Right ventricle myocardium superior (tissue), 1 donor: ENCODE results near the gene ATP9A. TPM values are rescaled to one million over a fixed set of nuclear protein-coding genes. Genes with fewer than 3 reads are reported as not detected.
"Not testable (repeated sequence)": the region's sequence is repeated elsewhere in the genome, so short reads cannot be mapped to it uniquely, and the experiment has no call there.

Experiments
- ATAC-seq: fragments of 200-7000 bp; cut with Tn5 transposase; one replicate; pipeline ENCODE4 v1.9.1; 2020; ENCODE audit warnings: mild to moderate bottlenecking; ENCODE audit not compliant: poor library complexity
- DNase-seq: peaks from one replicate; pipeline ENCODE4 v3.0.0-alpha.2; 2020
- intact Hi-C: fragments of 100-400 bp; cut with DNase I; formaldehyde crosslinking; loops from one replicate; pipeline ENCODE4 v1.11.2; 2022
- total RNA-seq: library from RNA; stranded (reverse); fragmentation: NEBNext Ultra II Directional; extraction: Animal tissue kit (Norgen Biotek cat#: 25700); gene quantifications from one replicate; pipeline ENCODE4 v1.2.1, GENCODE V29; 2021
- donor health status: DM: no; HTN: yes; CAD: no; lungs with severe emphysema.

ATP9A gene
- total RNA-seq, 1 donor from 2014 or later, result 18.0 TPM

DNA sequence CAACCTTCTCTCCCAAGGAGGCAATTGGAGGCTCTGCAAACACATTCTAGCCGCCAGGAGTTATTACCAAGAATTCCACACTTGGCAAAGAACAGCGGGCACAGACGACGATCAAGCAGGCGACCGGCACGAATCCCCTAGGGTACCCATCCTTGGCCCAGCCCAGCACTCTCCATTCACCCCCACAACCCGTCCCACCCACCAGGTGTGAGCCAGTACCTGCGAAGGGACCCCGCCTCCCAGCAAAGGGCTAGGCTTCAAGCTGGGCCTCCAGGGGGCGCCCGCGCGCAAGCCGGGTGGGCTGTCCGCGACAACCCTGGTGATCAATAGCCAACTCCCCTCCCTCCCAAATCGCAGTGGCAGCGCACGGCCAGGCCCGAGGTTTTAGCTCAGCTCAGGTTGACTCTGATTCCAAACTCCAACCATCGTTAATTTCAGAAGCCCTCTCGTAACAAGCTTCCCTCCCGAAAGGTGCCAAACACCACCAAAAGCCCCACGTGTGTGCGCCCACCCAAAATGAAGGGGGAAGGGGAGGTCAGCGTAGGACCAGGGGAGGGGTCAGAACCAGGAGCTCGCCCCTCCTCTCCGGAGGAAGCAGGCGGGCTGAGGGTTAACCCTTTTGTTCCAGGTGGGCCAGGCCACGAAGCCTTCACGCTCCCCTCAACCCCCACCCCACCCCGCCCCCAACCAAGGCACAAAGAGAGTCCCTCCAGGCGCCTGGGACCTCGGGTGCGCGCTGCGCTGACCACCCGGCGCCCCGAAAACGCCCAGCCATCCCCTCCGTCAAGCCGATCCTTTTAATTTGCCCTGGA is 32.1 kb upstream of the ATP9A start:
- intact Hi-C loops, result no loop called here
- DNase-seq (peak; percentile 65), ATAC-seq (peak; percentile 70)

DNA sequence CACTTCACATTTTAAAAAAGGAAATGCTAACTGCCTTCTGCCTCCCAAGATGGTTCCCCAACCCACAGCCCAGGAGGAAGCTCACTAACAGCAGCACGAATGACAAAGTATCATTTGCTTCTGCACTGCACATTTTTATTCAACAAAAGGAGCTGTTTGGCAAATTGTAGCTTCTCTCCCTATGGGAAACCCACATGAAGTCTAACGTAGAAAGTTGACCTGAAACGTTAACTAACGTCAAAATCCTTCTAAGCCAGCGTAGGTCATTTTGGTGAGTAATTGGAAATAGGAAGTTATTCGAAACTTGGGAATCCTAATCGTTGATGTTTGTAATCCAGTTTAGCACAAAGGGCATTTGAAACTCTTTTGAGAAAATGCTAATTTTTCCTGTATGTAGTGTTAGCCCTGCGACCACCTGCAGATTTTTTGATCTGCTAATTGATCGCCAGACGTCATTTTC is 31.2 kb upstream of the ATP9A start:
- no peak for ATAC-seq
- intact Hi-C loops, result no loop called here
- DNase-seq, result no peak

DNA sequence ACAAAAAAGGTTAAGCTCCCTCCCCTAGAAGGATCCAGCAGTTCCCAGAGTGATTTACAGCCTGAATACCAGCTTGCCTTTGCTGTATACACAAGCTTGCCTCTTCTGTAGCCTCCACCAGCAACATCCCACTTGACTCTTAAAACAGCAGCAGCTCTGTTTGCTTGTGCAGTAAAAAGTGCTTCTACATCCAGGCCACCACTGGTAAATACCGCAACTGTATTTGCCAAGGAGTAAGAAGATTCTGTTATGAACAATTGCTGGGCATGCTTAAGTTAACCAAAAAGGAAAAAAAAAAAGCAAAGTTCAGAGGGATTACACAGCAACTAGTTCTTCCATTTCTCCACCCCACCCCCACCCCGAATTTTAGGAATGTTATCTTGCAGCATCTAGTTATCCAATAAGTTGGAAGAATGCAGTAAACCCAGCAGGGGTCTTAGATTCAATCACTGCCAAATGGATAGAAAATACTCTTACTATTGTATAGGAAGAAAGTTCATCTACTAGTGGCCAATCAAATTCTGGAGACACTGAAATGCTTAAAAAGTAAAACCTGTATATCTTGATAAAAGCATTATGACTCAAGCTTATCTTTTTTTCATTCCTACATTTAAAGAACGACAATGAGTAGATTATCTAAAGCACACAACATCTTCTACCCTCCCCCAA is 29.3 kb upstream of the ATP9A start:
- no peak for DNase-seq
- ATAC-seq, result no peak
- intact Hi-C loops, result no loop called here

DNA sequence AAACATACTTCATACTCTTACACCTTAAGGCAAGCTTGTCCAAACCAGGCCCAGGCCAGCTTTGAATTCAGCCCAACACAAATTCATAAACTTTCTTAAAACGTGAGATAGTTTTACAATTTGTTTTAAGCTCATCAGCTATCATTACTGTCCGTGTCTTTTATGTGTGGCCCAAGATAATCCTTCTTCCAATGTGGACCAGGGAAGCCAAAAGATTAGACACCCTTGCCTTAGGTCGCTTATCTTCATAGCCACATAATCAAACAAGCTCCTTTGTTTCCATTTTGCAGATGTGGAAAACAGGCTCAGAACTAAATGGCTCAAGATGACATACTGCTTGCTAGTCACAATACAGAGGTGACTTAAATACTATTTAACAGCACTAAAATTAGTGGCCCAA is 28.1 kb upstream of the ATP9A start:
- ATAC-seq (no peak), DNase-seq (no peak)
- intact Hi-C loops, result no loop called here

DNA sequence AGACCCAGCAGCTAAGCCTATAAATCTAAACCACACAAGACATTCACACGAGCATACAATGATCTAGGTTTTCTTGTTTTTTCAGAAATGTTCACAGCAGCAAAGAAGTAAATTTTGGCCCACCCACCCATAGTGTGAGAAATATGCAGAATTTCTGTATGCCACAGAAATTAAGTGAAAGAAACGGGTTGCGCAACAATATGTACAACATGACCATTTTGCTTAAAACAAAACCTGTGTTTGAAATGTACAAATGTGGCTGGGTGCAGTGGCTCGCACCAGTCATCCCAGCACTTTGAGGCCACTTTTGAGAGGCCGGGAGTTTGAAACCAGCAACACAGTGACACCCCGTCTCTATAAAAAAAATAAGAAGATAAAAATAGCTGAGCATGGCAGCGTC is 24.8 kb upstream of the ATP9A start:
- ATAC-seq (no peak), DNase-seq (no peak)
- intact Hi-C loops, result no loop called here

DNA sequence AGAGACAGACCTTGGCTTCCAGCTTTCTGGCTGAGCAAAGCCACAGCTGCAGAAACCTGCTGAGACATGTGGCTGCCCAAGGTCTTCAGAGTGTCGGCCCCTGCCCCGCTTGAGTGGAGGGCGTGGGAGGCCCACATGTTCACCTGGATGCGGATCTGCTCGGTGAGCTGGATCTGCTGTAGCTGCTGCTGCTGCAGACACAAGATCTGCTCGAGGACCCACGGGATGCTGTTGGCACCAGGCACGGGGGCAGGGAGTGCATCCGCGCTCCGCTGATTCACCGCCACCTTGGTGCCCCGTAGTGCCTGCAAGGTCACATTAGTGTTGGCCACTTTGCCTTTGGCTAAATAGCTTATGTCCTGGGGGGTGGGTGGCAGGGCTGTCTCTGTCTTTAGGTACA is 23.4 kb upstream of the ATP9A start:
- no peak for ATAC-seq
- DNase-seq, result no peak
- intact Hi-C loops, result no loop called here

DNA sequence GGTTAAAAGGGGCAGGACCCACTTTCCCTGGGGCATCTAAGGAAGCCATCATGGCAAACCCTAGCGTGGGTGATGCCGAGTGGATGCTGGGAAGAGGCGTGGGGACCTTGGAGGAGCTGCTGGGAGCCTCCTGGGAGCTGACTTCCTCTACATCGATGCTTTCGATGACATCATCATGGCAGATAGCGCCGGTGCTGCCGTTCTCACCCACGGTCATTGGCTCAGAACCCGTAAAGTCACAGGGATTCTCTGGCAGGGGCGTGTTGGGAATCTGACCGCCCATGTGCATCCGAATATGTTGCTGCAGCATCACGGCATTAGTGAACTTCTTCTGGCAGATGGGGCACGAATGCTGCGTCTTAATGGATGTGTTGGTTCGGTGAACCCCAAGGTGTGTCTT is 22.1 kb upstream of the ATP9A start:
- DNase-seq (no peak), ATAC-seq (no peak)
- intact Hi-C loops, result no loop called here

DNA sequence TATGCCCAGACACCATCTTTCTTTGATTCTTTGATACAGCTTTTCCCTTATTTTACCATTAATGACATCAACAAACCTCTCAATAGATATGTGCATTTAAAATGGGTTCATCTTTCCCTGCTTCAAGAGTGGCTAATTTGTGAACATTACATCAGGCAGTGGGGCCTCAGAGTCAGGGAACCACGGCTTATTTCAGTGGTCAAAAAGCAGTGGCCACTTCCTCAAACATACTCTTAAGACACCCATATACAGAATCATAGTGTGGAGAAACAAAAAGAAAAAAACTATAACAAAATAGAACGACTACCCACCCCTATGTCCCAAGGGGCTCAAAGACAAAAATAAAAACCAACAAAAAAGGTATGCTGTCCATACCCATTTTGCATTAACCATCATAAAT is 21.2 kb upstream of the ATP9A start:
- intact Hi-C loops, result no loop called here
- ATAC-seq, result no peak
- DNase-seq, result no peak

DNA sequence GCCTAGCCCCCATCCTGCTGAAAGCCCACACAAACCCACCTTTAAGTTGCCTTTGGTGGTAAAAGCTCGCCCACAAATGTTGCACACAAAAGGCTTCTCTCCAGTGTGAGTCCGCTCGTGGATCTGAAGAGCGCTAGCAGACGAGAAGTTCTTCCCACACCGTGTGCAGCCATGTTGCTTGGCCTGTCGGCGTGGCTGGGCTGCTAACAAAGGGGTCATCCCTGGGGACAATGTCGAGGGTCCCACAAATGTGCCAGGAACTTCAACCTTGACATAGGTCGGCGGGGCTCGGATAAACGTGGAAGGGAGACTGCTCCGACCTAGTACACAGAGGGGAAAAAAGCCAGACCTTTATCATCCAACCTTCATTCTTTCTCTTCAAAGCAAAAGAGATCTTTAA is 20.6 kb upstream of the ATP9A start:
- intact Hi-C loops, result no loop called here
- no peak for ATAC-seq
- DNase-seq, result no peak

DNA sequence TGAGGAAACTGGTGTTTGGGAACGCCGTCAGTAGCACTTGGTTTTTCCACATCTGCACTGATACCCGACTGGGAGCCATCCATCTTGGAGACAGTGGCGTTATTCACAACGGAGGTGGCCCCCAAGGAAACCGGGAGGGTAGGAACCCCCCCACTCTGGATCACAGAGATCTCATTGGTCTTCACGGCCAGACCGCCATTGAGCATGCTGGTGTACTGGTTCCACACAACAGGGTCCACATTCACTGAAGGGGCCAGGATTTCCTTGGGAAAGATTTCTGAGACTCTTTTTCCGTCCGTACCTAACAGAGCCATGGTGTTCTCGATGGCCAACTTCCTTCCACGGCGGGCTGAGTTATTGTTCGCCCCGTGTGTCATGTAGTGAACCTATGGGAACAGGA is 16.1 kb upstream of the ATP9A start:
- no peak for ATAC-seq

DNA sequence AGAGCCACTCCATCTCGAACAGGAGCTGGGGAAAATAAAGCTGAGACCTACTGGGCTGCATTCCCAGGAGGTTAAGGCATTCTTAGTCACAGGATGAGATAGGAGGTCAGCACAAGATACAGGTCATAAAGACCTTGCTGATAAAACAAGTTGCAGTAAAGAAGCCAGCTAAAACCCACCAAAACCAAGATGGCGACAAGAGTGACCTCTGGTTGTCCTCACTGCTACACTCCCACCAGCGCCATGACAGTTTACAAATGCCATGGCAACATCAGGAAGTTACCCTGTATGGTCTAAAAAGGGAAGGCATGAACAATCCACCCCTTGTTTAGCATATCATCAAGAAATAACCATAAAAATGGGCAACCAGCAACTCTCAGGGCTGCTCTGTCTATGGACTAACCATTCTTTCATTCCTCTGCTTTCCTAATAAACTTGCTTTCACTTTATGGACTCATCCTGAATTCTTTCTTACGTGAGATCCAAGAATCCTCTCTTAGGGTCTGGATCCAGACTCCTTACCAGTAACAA is 10.1 kb upstream of the ATP9A start:
- ATAC-seq, result not testable (repeated sequence)

More for the DNA sequence above, 16.1 kb upstream of the ATP9A start:
- intact Hi-C loops, result no loop called here
- DNase-seq, result no peak

DNA sequence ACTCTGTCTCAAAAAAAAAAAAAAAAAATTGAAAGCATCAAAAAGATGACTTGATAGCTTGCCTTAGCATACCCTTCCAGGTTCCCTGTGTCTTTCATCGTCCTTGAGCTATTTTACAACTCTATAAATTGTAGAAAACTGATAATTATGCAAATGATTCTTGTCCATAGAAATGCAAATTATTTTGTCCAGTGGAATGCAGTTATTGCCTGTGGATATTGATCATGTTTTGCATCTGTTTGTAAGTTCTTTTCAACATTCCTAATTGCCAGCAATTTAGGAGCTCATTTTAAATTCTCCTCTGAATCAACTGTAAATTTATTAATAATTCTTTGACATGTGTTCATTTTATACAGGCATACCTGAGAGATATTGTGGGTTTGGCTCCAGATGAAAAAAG is 7.1 kb upstream of the ATP9A start:
- ATAC-seq (no peak), DNase-seq (no peak)
- intact Hi-C loops, result no loop called here

More for the DNA sequence above, 10.1 kb upstream of the ATP9A start:
- DNase-seq, intact Hi-C loops: not testable (repeated sequence)

DNA sequence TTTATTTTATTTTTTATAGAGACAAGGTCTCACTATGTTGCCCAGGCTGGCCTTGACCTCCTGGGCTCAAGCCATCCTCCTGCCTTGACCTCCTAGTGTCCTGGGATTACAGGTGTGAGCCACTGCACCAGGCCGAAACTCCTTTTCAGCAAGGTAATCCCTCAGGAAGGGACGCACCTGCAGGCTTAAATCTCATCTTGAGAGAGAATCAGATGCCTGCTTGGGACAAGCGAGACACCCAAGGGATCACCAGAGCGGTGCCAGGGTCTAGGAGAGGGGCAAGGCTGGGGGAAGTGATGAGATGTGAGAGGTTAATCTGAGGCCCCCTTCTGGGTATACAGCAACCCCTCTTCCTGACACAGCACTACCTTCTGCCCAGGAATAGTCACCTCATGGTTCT is 4.0 kb upstream of the ATP9A start:
- DNase-seq, result no peak
- intact Hi-C loops, result no loop called here
- no peak for ATAC-seq

DNA sequence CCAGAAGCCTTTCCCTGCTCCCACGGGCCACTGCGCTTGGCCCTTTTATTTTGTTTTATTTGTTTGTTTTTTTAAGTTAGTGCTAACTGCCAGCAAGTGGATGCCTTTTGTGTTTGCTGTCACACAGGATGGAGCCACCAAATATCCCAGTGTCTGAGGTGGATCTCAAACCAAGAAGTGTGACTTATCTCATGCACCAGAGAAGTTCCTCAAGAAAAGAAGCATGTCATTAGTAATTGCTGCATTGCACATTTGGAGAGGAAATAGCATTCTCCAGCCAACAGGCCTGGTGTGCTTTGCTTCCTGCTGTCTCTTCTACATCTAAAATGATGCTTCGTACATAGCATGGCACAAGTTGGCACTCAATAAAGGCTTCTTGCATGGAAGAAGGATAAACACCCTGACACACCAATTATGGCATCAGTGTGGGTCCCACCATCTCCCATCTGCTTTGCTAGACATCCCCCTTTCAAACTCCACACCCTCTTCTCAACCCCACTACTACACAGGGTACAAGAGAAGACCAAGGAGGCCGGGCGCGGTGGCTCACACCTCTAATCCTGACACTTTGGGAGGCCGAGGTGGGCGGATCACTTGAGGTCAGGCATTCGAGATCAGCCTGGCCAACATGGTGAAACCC is 1.9 kb upstream of the ATP9A start:
- no peak for ATAC-seq
- intact Hi-C loops, result no loop called here
- no peak for DNase-seq

DNA sequence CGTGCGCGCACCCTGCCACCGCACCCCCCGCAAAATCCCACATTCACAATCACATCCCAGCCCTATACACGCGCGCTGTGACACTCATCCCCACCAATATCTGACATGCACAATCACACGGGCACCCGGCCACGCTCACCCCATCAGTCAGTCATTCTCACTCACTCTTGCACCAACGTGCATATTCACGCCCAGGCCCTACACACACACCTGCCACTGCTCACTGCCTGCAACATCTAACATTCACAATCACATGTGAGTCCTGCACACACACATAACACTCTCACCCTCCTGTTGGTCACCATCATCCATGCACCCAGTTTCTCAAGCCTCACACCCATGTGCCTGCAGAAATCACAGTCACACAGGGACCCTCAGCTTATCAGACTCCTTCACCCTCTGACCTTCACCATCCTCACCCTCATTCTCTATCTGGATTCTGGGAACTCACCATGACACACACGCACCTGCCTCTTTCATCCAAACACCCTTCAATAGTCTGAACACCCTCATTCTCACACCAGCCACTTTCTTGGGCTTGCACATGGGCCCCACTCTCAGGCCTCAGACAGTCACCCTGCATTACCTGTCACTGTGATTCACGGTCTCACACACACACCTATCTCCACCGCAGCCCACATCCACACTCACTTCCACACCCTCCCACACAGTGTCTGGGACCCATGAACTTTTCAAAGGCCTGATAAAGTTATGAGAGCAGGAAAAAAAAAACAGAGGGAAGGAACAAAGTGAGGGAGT is 748 bp upstream of the ATP9A start:
- ATAC-seq, result no peak
- intact Hi-C loops, result no loop called here
- DNase-seq, result no peak

DNA sequence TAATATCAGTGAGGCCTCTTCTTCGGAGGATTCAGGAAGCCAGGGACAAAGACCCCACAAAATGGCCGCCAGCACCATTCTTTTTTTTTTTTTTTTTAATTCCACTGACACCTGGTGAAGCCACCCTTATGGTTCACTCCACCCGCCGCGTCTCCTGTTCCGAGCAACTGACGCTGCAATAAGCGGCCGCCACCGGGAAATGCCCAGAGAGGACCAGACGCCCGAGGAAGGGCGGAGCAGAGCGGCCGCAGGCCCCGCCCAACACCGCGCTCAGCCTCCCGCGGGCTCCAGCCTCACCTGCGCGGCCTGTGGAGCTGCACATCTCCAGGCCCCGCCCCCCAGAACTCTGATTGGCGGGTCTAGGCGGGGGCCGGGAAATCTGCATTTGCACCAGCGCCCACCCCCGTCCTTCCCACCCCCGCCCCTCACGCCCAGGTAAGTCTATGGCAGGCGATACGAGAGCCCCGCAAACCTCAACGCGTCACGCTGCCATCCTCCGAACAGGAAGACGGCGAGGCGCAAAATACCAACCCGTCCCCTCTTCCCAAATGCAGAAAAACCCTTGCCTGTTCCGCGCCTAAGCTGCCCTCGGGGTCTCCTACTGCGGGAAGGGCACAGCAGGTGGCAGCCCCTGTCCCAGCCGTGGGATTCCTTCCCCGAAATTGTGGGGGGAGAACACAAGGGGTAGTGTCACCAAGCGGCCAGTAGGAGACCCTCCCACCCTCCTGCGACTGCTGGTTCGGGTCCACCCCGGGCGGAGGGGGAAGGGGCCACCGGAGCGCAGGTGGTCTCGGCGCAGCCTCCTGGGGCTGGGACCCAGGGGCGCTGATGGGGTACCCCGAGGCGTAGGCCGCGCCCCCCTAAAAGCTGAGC is 960 bp downstream of the ATP9A start:
- ATAC-seq (peak; percentile 97), DNase-seq (peak; percentile 82)
- intact Hi-C loops, result no loop called here

DNA sequence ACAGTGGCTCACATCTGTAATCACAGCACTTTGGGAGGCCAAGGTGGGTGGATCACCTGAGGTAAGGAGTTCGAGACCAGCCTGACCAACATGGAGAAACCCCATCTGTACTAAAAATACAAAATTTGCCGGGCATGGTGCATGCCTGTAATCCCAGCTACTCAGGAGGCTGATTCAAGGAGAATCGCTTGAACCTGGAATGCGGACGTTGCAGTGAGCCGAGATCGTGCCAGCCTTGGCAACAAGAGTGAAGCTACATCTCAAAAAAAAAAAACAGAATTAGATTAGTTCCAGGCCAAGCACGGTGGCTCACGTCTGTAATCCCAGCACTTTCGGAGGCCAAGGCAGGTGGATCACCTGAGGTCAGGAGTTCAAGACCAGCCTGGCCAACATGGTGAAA is 2.8 kb downstream of the ATP9A start:
- ATAC-seq, intact Hi-C loops, DNase-seq: not testable (repeated sequence)
